Activated CD4-positive, alpha-beta T cell treated with anti-CD3 and anti-CD28 coated beads for 48 hours (primary cell): ENCODE results near the gene AGPAT2.

Experiments used
- DNase-seq: peaks from one replicate; pipeline ENCODE4 v3.0.0-alpha.2; 2020

AGPAT2 gene

GRCh38 chr9:136659861-136660784, 27.1 kb downstream of the AGPAT2 start:
- DNase-seq: no peak

- no peak for DNase-seq
Measured at GRCh38 chr9:136658849-136659535, 28.3 kb downstream of the AGPAT2 start.

- no peak for DNase-seq
Measured at GRCh38 chr9:136657974-136658848, 29.0 kb downstream of the AGPAT2 start.

GRCh38 chr9:136656795-136657611, 30.3 kb downstream of the AGPAT2 start:
- DNase-seq: no peak

- DNase-seq: no peak
Measured at GRCh38 chr9:136656183-136656738, 31.0 kb downstream of the AGPAT2 start.

GRCh38 chr9:136655536-136656182, 31.6 kb downstream of the AGPAT2 start:
- DNase-seq: no peak

GRCh38 chr9:136654820-136655535, 32.3 kb downstream of the AGPAT2 start:
- DNase-seq: no peak

- no peak for DNase-seq
Measured at GRCh38 chr9:136653323-136654079, 33.8 kb downstream of the AGPAT2 start.

- DNase-seq: no peak
Measured at GRCh38 chr9:136651860-136652259, 35.4 kb downstream of the AGPAT2 start.

GRCh38 chr9:136650648-136651047, 36.6 kb downstream of the AGPAT2 start:
- no peak for DNase-seq

- no peak for DNase-seq
Measured at GRCh38 chr9:136650021-136650420, 37.2 kb downstream of the AGPAT2 start.

- no peak for DNase-seq
Measured at GRCh38 chr9:136648751-136649150, 38.5 kb downstream of the AGPAT2 start.

GRCh38 chr9:136646827-136647711, 40.2 kb downstream of the AGPAT2 start:
- no peak for DNase-seq

GRCh38 chr9:136645903-136646754, 41.1 kb downstream of the AGPAT2 start:
- DNase-seq: no peak

GRCh38 chr9:136645352-136645902, 41.8 kb downstream of the AGPAT2 start:
- no peak for DNase-seq

- peak; percentile 87 for DNase-seq
Measured at GRCh38 chr9:136644593-136645351, 42.5 kb downstream of the AGPAT2 start.

- no peak for DNase-seq
Measured at GRCh38 chr9:136644343-136644592, 43.0 kb downstream of the AGPAT2 start.
